ENCODE measurements around the gene TMEM248. TPM values are rescaled to one million over a fixed set of nuclear protein-coding genes. Genes with fewer than 3 reads are reported as not detected.

Gene TMEM248
- total RNA-seq, 4 donors from 2014 or later: 53.2 to 65.9 (median 60.3) TPM

DNA sequence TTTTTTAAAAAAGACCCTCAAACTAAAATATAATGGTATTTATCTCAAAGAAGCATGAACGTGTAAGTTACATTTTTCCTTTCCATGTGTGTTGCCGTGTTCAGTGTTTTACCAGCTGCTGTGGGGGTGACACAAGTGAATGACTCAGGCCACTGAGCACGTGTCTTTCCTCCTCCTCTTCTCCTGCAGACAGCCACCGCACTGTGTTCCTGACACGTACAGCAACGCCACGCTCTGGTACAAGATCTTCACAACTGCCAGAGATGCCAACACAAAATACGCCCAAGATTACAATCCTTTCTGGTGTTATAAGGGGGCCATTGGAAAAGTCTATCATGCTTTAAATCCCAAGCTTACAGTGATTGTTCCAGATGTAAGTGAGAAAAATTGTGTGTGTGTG, 29.7 kb downstream of the TMEM248 start:
- TF ChIP-seq POLR2A (IDR thresholded peaks at IDR 0.05): no peak
- TF ChIP-seq, protein P1, sequence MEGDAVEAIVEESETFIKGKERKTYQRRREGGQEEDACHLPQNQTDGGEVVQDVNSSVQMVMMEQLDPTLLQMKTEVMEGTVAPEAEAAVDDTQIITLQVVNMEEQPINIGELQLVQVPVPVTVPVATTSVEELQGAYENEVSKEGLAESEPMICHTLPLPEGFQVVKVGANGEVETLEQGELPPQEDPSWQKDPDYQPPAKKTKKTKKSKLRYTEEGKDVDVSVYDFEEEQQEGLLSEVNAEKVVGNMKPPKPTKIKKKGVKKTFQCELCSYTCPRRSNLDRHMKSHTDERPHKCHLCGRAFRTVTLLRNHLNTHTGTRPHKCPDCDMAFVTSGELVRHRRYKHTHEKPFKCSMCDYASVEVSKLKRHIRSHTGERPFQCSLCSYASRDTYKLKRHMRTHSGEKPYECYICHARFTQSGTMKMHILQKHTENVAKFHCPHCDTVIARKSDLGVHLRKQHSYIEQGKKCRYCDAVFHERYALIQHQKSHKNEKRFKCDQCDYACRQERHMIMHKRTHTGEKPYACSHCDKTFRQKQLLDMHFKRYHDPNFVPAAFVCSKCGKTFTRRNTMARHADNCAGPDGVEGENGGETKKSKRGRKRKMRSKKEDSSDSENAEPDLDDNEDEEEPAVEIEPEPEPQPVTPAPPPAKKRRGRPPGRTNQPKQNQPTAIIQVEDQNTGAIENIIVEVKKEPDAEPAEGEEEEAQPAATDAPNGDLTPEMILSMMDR (IDR thresholded peaks at IDR 0.05 in 4 of 5, conservative IDR thresholded peaks at IDR 0.05 in 1 of 5): no peak
- H3K36me3 ChIP-seq: peaks cover 0 to 75% of the 10 kb centered on the region in 2 donors
- no peak for DNase-seq
- no peak for ATAC-seq
- no peaks in the 10 kb centered on the region for H3K27me3 ChIP-seq
- in situ Hi-C loops (cut with MboI; ENCODE audit: low sequenced_read_pairs in 4 of 4) (no loop called here), intact Hi-C loops (cut with DNase I; ENCODE audit: low total_unique reads) (no loop called here)
- no peak overlapping the region for H3K27ac ChIP-seq
- H3K4me3 ChIP-seq: no peak overlapping the region
- H3K9me3 ChIP-seq: no peaks in the 10 kb centered on the region
- H3K4me1 ChIP-seq: no peaks in the 10 kb centered on the region

GRCh38 chr7:66952343-66953043, 31.5 kb downstream of the TMEM248 start:
- Histone ChIP-seq H3K36me3 (peaks cover 0 to 77% of the 10 kb centered on the region in 2 donors), H3K9me3 (no peaks in the 10 kb centered on the region), H3K4me1 (no peaks in the 10 kb centered on the region), H3K27me3 (no peaks in the 10 kb centered on the region), H3K4me3 (no peak overlapping the region), H3K27ac (no peak overlapping the region)
- DNase-seq (no peak), ATAC-seq (no peak)
- intact Hi-C loops (cut with DNase I; ENCODE audit: low total_unique reads) (no loop called here), in situ Hi-C loops (cut with MboI; ENCODE audit: low sequenced_read_pairs in 4 of 4) (no loop called here)
- TF ChIP-seq POLR2A (IDR thresholded peaks at IDR 0.05): no peak
- TF ChIP-seq, protein P1 (IDR thresholded peaks at IDR 0.05 in 4 of 5, conservative IDR thresholded peaks at IDR 0.05 in 1 of 5): no peak

GRCh38 chr7:66953044-66953427, 32.0 kb downstream of the TMEM248 start:
- no peak for TF ChIP-seq POLR2A (IDR thresholded peaks at IDR 0.05)
- TF ChIP-seq, protein P1 (IDR thresholded peaks at IDR 0.05 in 4 of 5, conservative IDR thresholded peaks at IDR 0.05 in 1 of 5): no peak
- intact Hi-C loops (cut with DNase I; ENCODE audit: low total_unique reads) (no loop called here), in situ Hi-C loops (cut with MboI; ENCODE audit: low sequenced_read_pairs in 4 of 4) (no loop called here)
- no peak for DNase-seq
- no peak for ATAC-seq
- H3K4me1 ChIP-seq: no peaks in the 10 kb centered on the region
- H3K4me3 ChIP-seq: no peak overlapping the region
- no peak overlapping the region for H3K27ac ChIP-seq
- no peaks in the 10 kb centered on the region for H3K9me3 ChIP-seq
- peaks cover 0 to 79% of the 10 kb centered on the region in 2 donors for H3K36me3 ChIP-seq
- H3K27me3 ChIP-seq: no peaks in the 10 kb centered on the region

DNA sequence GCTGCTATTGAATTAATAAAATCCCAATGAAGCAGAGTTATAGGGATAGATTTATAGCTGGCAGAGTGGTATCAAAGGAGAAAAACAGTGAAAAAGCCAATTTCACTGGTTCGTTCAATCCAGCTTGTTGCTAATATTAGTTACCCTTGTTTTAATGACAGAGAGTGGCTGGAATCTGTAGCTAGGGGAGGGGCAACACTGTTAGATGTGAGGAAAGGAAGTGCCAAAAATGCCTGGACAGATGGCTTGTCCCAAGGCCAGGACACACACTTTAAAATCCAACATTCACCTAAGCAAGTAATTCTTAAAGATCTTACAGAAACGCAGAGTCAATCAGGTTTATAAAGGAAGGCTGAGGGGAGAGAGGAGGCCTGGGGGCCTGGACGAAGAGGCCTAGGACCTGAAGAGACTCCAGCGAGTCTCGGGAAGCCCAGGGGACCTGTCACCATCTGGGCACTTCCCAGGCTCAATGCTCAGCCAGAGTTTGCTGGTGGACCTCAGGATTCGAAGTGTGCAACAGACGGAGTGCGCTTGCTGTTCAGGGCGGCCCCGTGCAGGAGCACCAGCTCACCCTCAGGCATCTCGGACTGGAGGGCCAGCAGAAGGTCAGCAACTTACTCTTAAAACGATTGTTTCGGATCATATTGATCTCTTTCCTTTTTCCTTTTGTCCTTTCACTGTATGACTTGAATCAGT, 36.7 kb downstream of the TMEM248 start:
- Histone ChIP-seq H3K27me3 (no peaks in the 10 kb centered on the region), H3K4me1 (no peaks in the 10 kb centered on the region), H3K4me3 (no peak overlapping the region), H3K36me3 (peaks cover 0 to 60% of the 10 kb centered on the region in 2 donors), H3K9me3 (no peaks in the 10 kb centered on the region), H3K27ac (no peak overlapping the region)
- TF ChIP-seq, protein P1 (IDR thresholded peaks at IDR 0.05 in 4 of 5, conservative IDR thresholded peaks at IDR 0.05 in 1 of 5): no peak
- no peak for TF ChIP-seq POLR2A (IDR thresholded peaks at IDR 0.05)
- in situ Hi-C loops (cut with MboI; ENCODE audit: low sequenced_read_pairs in 4 of 4) (no loop called here), intact Hi-C loops (cut with DNase I; ENCODE audit: low total_unique reads) (no loop called here)
- DNase-seq: no peak
- no peak for ATAC-seq
